Astrocyte of the spinal cord (primary cell): ENCODE results near the gene SMAD6.
"Not testable (repeated sequence)": the region's sequence is repeated elsewhere in the genome, so short reads cannot be mapped to it uniquely, and the experiment has no call there.

Experiments used
- DNase-seq: peaks from one replicate; pipeline ENCODE4 v3.0.0; 2011; ENCODE audit warnings: low read depth, low spot score
- H3K4me3 ChIP-seq: 2 replicates; pipeline ENCODE4 v1.5.1; 2011; ENCODE audit warnings: low read depth, mild to moderate bottlenecking, low read length, moderate library complexity
- CTCF ChIP-seq: IDR thresholded peaks from 2 replicates; pipeline ENCODE4 v1.5.1; 2012; ENCODE audit warnings: low read depth, mild to moderate bottlenecking, low read length, inconsistent platforms
- in situ Hi-C: cut with HindIII; loops from 2 replicates; pipeline ENCODE4 v1.10.0; 2017; ENCODE audit warnings: low sequenced_read_pairs

Gene SMAD6

GRCh38 chr15:66680502-66680901 is 21.5 kb upstream of the SMAD6 start:
- no peak for DNase-seq
- in situ Hi-C loops = no loop called here
- no peak for TF ChIP-seq CTCF
- H3K4me3 ChIP-seq = no peak overlapping the region

- in situ Hi-C loops = no loop called here
- DNase-seq = no peak
- no peak overlapping the region for H3K4me3 ChIP-seq
- TF ChIP-seq CTCF = no peak
Measured at GRCh38 chr15:66681395-66681794, 20.6 kb upstream of the SMAD6 start.

GRCh38 chr15:66682246-66682645 is 19.8 kb upstream of the SMAD6 start:
- in situ Hi-C loops = no loop called here
- H3K4me3 ChIP-seq = no peak overlapping the region
- no peak for DNase-seq
- TF ChIP-seq CTCF = no peak

- peak; percentile 12 for DNase-seq
Measured at GRCh38 chr15:66682865-66683264, 19.2 kb upstream of the SMAD6 start.

GRCh38 chr15:66684136-66684681 is 17.8 kb upstream of the SMAD6 start:
- H3K4me3 ChIP-seq = no peak overlapping the region
- in situ Hi-C loops = no loop called here
- TF ChIP-seq CTCF = no peak
- no peak for DNase-seq

More at GRCh38 chr15:66682865-66683264, 19.2 kb upstream of the SMAD6 start:
- TF ChIP-seq CTCF = no peak
- no peak overlapping the region for H3K4me3 ChIP-seq
- in situ Hi-C loops = no loop called here

GRCh38 chr15:66685638-66686150 is 16.3 kb upstream of the SMAD6 start:
- peak; percentile 48 for TF ChIP-seq CTCF
- no peak overlapping the region for H3K4me3 ChIP-seq
- no peak for DNase-seq
- in situ Hi-C loops = no loop called here

- H3K4me3 ChIP-seq, in situ Hi-C loops, DNase-seq: not testable (repeated sequence)
Measured at GRCh38 chr15:66690912-66691311, 11.1 kb upstream of the SMAD6 start.
